ENCODE measurements around the gene TENM4.

DNA sequence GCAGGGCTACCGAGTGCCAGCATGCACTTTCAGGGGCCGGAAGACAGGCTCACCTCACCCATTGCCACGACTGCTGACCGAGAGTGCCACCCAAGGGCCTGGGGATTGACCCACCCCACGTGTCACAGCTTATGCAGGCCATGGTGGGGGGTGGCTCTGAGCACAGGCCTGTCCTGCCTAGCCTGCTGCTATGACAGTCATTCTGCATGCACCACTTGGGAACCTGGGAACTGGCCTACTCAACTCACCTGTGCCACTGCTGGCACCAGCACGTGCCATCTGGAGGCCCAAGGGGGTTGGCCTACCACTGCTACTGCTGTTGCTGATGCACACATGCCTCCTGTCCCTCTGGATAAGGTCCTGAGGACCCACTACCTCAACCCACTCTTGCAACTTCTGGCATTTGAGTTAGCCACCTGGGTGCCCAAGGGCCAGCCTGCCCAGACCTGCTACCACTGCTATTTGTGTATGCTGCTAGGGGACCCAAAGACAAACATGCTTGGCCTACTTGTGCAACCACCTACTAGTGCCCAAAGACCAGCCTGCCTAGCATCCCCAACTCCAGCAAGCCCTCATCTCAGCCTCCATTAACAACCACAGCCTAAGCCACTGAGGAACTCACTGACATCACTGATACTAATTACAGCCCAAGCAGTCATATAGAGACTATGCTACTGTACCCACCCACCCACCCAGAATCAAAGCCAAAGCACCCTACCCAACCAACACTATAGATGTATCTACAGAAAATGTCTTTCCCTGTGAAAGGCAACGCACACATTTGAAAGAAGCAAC lies 807.1 kb downstream of the TENM4 start:
- TF ChIP-seq CTCF (IDR thresholded peaks at IDR 0.05) (no peak), POLR2A (IDR thresholded peaks at IDR 0.05) (no peak)

All from Peyer's patch (tissue), 4 donors.